GM18870 (cell line): ENCODE measurements around the gene F13A1.

Experiments
- ATAC-seq: cut with Tn5 transposase; IDR thresholded peaks from one replicate; pipeline ENCODE4 v1.9.1; 2021; ENCODE audit warnings: moderate library complexity; ENCODE audit not compliant: unreplicated experiment

Gene F13A1

DNA sequence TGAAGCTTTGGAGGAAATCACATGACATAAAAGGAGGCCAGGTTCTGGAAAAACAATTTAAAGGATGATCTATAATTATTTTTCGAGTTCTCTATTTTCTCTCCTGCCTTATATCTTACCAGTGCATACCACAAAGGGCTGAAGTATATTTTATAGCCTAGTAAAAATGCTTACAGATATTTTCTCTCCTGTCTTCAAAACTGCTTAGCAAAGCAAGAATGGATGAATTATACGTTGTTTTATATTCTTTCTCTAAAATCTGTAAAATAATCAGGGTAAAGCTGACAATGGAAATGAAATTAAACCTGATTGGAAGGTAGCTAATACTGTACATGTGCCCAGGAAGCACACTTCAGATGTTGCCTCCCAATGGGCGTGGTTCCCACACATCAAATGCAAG lies 123.7 kb downstream of the F13A1 start:
- ATAC-seq = no peak

DNA sequence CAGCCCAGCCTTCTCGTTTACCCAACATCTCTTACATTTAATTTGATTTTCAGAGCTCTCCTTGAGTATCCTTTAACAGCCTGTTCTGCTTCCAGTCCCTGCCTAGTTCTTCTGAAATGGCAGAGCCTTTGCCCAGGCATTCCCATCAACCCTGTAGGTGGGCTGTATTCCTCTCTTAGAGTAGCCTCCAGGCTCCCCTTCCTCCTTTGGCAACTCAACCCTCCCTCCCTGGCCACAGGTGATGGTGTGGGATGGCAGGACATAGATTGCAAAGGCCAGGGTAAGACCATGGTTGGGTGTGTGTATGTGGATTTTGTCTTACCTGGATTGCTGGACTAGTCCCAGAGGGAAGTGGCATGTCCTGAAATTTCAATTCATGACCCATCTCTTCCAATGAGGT lies 125.4 kb downstream of the F13A1 start:
- no peak for ATAC-seq

DNA sequence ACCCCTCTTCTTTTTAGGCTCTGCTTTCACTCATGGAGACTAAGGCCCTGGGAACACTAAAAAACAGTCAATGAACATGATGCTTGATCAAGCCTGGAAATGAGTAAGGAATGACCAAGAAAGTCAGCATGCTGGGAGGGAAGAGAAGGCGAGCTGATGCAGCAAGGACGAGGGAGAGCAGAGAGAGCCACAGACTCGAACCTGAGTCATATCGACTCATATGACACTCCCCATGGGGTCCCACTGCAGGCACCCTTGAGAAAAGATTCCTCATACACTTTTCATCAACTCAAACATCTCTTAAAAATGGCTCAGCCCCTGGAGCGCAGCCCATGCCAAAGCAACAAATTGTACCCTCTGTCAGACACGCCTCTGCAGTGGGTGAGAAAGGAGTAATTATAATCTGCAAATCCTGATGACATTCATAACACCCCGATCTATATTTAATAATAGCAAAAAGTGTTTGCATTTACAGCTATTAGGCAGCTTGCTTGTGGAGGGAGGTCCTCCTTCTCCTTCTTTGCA lies 127.2 kb downstream of the F13A1 start:
- no peak for ATAC-seq

DNA sequence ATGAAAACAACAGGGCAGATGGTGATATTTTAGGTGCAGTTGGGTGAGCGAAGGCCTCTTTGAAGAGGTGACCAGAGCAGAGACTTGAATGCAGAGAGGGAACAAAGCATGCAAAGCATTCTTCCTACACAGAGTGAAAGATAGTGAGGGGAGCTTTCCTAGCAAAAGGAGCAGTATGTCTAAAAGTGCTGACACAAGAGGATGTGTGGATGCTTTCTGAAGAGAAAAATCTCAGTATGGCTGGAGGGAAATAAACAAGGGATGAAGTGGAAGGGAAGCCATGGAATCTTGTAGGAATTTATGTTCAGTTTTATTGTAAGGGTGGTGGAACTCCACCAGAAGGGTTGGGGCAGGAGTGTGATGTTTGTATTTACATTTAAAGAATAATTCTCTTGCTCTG lies 128.6 kb downstream of the F13A1 start:
- no peak for ATAC-seq

DNA sequence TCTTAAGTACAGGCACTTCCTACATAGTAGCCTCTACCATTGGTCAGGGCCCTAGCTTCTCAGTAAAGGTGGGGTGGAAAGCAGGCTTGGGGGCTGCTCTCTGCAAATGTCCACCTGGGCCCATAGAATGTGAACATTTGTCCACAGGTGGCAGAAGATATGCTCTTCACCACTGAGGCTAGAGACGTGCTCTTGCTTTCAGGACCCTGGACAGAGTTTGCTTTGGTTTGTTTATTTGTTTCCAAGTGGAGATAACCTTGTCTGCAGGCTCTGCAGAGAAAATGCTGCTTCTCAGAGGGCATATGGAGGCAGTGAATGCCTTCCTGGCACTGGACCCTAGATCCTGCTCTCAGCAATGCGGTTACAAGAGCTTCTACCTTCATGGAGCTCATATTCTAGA lies 129.0 kb downstream of the F13A1 start:
- no peak for ATAC-seq

DNA sequence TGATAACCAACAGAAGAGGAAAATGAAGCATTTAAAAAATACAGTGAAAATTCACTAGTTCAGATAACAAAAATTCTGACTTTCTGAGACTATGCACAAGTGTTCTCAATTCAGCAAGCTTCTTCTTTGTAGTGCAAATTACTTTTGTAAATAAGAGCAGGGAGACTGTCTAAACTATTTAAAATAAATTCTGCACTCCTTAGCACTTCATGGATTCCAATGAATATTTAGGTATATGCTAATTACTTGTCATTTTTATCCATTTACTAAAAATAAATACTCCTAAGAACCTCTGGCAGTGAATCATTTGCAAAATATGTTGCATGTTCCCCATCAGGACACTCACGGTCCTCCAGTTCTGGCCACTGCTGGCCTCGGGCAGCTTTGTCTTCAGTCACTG lies 139.8 kb downstream of the F13A1 start:
- no peak for ATAC-seq

DNA sequence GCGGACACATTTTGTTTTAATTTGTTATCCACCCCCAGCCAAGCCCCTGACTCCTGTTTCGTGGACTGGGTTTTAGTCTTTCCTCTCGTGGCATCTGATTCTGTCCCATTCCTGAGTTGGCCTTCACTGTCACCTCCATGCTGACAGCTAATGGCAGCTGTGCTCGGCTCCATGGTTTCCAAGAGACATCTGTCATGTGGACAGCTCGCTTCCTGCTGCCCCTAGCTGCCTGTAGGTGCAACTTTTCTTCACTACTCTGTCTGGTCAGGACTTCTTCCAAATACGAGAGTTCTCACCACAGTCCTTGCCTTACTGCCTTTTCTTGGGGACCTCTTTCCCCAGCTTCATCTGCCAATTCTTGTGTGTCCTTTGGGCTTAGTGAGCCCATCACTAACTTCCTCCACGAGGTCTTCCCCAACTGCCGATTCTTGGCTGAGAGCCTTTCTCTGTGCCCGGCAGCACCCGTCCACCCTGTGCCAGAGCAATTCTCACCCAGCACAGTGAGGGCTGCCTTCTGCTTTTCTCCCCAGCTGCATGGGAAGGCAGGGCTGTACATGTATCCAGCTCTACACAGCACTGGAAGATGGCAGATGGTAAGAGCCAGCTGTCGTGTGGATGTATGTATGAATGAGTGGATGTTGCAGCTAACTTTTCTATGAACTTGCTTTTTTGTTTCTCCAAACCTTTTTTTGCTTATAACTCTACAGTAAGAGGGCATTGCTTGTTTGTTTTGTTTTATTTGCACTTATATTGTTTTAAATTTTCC lies 140.4 kb downstream of the F13A1 start:
- ATAC-seq = no peak

DNA sequence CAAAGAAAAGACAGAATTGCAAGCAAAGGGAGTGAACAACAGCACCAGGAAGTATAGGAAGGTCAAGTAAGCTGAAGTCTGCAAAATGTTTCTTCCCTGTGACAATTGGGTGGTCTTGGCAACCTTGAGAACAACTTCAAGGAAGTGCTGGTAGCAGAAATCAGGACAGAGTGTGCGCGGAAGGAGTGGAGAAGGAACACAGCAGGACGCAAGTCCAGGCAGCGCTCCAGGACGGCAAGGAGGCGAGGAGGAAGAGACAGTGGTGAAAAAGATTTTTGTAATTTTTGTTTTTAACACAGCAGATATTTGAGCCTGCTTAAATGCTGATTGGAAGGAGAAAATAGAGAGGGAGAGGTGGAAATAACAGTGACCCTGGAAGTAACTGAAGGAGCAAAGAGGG lies 141.7 kb downstream of the F13A1 start:
- no peak for ATAC-seq

DNA sequence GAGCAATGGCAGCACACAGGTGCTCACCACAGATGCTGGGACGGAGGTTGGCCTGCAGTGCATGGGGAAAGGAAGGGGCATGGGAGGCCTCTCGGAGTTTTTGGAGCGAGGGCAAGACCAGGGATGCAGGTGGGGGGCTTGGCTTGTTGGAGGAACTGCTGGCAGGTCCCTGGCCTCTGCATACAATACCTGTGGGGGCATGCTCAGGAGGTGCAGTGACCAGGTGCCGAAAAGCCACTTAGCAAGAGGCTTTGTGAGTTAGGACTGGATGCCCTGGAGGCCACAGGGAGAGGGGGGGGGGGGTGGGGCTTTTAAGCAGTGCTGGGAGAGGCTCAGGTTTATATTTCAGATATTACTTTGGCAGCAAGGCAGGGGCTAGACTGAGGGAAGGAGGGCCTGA lies 142.7 kb downstream of the F13A1 start:
- ATAC-seq = no peak

DNA sequence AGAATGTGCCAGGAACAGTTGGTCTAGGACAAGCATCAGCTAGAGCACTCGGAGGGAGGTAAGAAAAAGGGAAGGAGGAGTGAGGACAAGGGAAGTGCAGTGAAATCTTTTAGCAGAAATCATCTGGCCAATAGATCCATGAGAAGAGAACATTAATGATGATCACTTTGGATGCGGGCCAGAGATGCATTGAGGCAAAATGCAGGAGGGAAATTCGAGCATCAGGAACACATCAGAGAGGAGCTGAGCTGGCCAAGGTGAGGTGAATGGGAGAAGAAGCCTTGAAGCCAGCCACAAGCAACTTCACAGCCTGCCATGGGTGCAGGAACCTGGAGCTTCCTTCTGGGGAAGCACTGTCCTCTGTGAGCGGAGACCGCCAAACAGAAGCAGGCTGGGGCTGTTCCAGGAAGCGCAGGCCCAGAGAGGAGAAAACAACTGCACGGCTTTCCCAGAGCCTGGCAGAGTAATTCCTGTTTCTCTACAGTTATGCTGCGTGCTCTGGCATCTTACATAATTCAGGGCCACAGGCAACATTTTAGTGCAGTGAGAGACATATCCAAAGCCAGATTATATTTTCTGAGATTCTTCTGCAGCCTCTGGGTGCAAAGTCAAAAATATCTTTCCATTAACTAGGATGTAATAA lies 143.8 kb downstream of the F13A1 start:
- no peak for ATAC-seq

DNA sequence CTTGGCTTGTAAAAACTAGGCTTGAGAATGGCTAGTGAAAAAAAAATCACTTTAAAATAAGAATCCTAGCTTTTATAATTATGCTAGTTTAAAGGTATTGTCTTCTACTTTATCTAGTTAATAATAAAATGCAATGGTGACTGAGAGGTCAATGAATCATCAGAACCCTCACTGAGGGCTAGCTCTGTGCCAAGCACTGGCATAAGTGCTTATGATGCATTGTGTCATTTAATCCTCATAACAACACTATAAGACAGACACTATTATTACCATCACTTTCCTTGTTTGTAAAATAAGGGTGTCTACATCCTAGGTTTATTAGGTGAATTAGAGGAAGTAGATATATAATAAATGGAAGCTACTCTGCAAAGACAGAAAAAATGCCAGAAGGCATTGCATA lies 144.3 kb downstream of the F13A1 start:
- ATAC-seq = no peak

DNA sequence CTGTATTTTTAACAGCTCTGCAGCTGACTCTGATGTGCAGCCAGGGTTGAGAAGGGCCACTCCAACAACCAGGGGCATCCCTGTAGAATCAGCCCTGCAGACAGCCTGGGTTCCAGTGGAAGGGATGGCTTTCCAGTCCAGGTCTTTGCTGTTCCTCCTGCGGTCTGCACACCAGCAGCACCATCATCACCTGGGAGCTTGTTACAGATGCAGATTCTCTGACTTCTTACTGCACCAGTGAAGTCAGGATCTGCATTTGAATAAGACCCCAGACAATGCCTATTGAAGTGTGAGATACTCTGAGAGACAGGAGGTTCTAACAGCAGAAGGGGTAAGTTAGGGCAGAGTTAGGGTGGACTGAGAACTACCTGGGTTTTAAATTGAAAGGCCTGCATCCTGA lies 151.3 kb downstream of the F13A1 start:
- no peak for ATAC-seq

DNA sequence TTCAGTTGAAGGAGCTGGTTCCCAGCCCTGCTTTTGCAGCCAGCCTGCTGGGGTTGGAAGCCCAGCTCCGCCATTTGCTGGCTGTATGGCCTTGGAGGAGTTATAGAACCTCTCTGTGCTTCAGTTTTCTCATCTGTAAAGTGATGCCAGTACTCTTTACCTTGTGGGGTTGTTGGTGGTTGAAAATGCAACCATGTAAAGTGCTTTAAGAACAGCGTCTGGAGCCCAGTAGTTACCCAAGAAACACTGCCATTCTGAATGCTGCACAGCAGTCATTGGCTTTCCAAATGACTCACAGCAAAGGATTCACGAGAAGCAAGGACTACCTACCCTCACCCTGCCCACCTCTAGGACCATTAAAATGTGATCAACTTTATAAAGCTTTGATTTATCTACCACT lies 154.4 kb downstream of the F13A1 start:
- ATAC-seq = no peak

DNA sequence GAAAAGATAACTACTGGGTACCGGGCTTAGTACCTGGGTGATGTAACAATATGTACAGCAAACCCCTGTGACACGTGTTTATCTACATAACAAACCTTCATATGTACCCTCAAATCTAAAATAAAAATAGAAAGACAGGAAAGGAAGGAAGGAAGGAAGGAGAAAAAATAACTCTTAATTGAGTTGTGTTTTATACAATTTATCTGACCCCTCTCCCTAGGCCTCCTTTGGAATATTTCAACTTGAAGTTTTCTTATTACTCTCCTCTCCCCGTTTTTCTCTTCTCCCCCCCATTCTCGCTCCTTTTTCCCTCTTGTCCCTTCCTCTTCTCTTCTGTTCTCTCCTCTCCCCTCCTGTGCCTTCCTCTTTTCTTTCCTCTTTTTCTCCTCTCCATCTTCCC lies 156.1 kb downstream of the F13A1 start:
- no peak for ATAC-seq

DNA sequence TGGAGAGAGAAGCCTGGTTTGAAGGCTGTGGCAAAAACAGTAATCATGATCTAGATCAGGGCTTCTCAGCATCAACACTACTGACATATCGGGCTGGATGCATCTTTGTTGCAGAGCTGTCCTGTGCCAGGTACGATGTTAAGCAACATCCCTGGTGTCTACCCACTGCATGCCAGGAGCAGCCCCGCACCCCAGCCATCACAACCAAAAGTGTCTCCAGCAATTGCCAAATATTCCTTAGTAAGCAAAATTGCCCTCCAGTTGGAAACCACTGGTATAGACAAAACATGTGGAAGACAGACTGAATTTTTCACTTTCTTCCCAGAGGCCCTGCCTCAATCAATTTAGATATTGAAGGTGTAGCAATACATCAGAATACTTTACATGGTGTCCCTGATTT lies 166.1 kb downstream of the F13A1 start:
- no peak for ATAC-seq

DNA sequence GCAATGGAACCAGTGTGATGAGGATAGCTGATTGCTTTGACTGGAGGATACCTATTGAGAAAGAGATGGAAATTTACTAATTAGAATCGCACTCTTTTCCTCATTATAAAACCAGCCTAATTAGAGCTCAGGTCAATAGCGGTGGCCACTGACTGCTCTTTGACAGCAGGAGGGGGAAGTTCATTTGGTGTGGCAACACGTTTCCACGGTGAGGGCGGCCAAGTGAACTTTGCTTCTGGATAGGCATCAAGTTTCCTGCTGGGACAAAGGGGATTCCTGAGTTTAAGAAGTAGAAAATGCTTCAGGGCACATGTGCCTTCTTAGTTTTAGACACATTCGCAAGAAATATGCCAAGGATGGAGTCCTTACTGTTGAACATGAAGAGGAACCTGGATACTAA lies 168.4 kb downstream of the F13A1 start:
- no peak for ATAC-seq

DNA sequence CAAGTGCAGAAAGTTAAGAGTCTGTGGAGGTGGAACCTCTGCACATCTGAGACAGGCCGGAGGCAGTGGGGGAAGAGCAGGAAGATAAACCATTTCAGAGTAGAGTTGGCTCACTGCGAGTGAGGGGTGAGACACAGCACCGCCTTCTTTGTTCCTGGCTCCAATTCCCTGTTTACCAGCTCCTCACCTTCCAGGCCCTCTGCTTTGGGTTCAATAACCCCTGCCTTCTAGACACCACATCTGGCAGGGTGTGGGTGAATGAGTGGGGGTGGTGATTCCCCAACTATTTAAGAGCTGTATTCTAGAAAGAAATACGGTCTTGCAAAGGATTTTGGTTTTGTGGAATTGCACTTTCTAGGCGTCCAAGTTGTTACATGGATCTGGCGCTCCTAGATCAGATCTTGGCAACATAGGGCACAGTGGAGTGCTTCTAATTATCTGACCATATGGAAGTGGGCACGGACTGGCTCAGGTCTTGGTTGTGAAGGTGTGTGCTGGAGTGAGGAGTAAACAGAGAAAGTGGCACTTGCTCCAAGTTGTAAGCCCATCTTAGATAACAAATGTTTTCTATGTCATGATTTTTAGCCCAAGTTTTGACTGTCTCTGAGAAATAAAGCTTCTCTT lies 172.2 kb downstream of the F13A1 start:
- no peak for ATAC-seq

DNA sequence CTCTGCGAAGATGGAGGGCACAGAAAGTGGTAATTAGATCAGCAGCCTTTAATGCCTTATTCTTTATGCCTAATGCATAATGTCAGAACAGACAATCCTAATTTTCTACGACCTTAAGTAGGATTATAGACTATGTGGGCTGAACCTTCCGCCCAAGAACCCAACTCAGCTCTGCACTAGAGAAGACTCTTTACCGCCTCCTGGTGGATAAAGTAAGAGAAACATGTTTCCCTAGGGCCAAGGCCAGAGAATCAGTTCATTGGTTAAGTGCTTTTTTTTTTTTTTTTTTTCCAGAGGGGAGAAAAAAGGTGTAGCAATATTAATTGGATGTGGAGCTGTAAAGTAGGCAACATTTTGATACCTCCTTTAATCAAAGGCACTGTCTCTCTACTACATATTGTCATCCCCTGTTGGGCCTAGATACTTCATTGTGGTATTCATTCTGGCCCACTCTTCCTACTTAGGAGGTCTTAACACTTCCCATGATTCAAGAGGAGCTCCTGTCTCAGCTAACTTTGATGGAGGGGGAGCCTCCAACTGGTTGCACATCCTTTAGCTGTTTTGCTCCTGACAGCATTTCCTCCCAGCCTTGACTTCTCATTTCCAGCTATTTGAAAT lies 188.9 kb downstream of the F13A1 start:
- ATAC-seq = no peak

DNA sequence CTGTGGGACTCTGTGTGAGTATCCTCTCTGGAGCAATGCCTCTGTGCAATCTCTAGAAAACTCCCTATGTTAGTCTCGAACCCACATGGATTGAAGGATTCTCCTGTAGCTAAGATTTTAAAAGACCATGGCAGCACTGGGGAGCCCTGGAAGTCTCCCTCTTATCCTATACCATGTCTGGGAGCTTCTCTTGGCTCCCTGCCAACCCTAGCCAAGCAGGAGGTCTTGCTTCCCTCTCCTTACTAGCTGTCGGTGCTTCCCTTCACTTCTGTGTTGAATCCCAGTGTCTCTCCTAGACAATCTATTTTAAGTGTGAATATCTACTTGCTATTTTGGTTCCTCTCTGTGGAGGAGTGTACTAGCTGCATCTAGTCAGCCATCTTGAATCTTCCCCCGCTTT lies 195.0 kb downstream of the F13A1 start:
- no peak for ATAC-seq

DNA sequence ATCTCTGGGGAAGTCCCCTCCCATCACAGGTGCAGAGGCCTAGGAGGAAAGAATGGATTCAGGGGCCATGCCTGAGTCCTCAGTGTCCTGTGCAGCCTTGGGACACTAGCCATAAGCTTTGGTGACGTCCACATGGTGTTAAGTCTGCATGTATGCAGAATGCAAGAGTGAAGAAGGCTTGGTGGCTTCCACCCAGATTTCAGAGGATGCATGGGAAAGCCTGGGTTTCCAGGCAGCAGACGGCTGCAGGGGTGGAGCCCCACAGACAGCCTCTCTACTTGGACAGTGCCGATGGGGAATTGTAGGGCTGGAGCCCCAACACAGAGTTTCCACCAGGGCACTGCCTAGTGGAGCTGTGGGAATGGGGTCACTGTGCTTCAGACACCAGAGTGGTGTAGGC lies 196.7 kb downstream of the F13A1 start:
- ATAC-seq = no peak

DNA sequence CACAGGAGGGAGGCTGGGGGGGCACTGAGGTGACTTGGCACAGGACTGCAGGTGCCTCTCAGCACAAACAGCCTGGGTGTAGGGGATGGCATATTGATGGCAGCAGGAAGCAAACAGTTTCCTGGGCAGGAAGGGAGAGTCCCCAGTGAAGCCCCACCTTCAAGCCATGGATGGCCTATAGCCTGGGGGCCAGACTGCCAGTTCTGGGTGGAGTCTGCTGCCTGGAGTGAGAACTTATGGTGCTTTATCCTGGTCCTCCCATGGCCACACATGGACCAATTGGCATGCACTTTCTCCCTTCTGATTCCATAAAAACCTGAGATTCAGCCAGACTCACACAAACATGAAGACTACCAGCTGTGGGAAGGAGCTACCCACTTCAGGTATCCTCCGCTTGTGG lies 198.5 kb downstream of the F13A1 start:
- no peak for ATAC-seq
